Neutrophil (primary cell): ENCODE results near the gene TKTL2.

Source experiments
- H3K27ac ChIP-seq: fragments of 200-600 bp; sonication (generic); 2 replicates; pipeline ENCODE4 v1.5.1; 2016; ENCODE audit warnings: mild to moderate bottlenecking, moderate library complexity
- H3K27me3 ChIP-seq: fragments of 200-600 bp; sonication (generic); 2 replicates; pipeline ENCODE4 v1.6.0; 2016; ENCODE audit warnings: mild to moderate bottlenecking
- H3K36me3 ChIP-seq: fragments of 200-600 bp; sonication (generic); 2 replicates; pipeline ENCODE4 v1.5.1; 2017
- H3K4me1 ChIP-seq, 2 experiments: fragments of 200-600 bp in 1 of 2; sonication (generic) in 1 of 2; 1 replicate in 1 of 2; 2 replicates in 1 of 2; pipeline versions ENCODE4 v1.5.1 to v1.6.1; 2013 to 2016; ENCODE audit warnings: low read depth in 1 of 2, low read length in 1 of 2, mild to moderate bottlenecking in 1 of 2, moderate library complexity in 1 of 2; ENCODE audit not compliant: control insufficient read depth in 1 of 2, insufficient read depth in 1 of 2
- H3K4me3 ChIP-seq, 2 experiments: fragments of 200-600 bp in 1 of 2; sonication (generic) in 1 of 2; 1 replicate in 1 of 2; 2 replicates in 1 of 2; pipeline ENCODE4 v1.5.1; 2013 to 2016; ENCODE audit warnings: low read depth in 1 of 2, low read length in 1 of 2, mild to moderate bottlenecking in 1 of 2, moderate library complexity in 1 of 2
- H3K9me3 ChIP-seq: fragments of 200-600 bp; sonication (generic); 2 replicates; pipeline ENCODE4 v1.5.1; 2016
- TF ChIP-seq, protein P1 (sequence below): fragments of 200-600 bp; sonication (generic); IDR thresholded peaks from 2 replicates; pipeline ENCODE4 v1.5.1; 2016; ENCODE audit warnings: antibody characterized with exemption

Gene TKTL2

DNA sequence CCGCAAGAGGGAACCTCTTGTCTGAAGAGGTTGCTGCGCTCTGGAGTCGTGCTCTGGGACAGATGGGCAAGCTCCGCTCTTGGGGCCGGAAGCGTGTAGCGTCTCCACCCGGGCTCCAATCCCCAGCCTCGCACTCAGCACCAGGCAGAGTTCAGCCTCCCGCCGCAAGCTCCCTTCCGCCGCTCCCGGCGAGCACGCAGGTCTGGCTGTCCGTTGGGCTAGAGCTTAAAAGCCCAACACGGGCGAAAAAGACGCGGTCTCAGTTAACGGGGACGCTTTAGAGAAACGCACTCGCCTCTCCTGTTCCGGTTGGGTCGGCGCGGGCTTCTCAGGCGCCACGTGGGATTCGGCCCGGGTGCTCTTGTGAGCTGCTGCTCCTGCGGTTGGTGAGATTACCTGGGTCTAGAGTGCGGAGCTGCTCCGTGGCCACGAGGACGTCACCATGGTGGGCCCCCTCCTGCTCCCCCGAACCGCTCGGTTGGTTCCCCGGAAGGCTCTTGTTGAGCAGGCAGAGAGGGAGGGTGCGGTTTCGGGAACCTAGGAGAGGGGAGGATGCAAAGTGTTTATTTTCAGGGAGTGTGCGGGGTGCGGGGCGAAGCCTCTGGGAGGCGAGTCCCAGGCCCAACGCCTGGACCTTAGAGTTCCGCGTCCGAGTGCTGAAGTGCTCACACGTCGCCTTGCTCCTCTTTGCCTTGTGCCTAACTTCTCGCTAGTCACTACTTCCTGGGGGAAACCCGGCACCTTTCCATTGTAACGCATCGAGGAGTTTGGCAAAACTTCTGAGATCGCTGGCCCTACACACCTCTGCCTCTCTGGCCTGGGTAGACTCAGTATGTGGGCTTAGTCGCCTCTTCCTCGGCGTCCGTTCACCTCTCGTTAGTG, 21.0 kb upstream of the TKTL2 start, which contains the start of gene TMA16:
Gene TMA16 (plus strand): TSS at position 331 of the 882 bp plus-strand sequence. CDS start 112 bp downstream, at position 443.
- Histone ChIP-seq H3K4me1 (peaks cover 0 to 8% of the 10 kb centered on the region in 2 experiments), H3K27me3 (no peaks in the 10 kb centered on the region), H3K9me3 (no peaks in the 10 kb centered on the region), H3K27ac (peak within 1 kb of the TSS; percentile 72), H3K36me3 (no peaks in the 10 kb centered on the region), H3K4me3 (peak within 1 kb of the TSS; percentile 68)
- TF ChIP-seq, protein P1, sequence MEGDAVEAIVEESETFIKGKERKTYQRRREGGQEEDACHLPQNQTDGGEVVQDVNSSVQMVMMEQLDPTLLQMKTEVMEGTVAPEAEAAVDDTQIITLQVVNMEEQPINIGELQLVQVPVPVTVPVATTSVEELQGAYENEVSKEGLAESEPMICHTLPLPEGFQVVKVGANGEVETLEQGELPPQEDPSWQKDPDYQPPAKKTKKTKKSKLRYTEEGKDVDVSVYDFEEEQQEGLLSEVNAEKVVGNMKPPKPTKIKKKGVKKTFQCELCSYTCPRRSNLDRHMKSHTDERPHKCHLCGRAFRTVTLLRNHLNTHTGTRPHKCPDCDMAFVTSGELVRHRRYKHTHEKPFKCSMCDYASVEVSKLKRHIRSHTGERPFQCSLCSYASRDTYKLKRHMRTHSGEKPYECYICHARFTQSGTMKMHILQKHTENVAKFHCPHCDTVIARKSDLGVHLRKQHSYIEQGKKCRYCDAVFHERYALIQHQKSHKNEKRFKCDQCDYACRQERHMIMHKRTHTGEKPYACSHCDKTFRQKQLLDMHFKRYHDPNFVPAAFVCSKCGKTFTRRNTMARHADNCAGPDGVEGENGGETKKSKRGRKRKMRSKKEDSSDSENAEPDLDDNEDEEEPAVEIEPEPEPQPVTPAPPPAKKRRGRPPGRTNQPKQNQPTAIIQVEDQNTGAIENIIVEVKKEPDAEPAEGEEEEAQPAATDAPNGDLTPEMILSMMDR = no peak

- H3K9me3 ChIP-seq = no peaks in the 10 kb centered on the region
Measured at GRCh38 chr4:163493643-163494359, 20.2 kb upstream of the TKTL2 start.

DNA sequence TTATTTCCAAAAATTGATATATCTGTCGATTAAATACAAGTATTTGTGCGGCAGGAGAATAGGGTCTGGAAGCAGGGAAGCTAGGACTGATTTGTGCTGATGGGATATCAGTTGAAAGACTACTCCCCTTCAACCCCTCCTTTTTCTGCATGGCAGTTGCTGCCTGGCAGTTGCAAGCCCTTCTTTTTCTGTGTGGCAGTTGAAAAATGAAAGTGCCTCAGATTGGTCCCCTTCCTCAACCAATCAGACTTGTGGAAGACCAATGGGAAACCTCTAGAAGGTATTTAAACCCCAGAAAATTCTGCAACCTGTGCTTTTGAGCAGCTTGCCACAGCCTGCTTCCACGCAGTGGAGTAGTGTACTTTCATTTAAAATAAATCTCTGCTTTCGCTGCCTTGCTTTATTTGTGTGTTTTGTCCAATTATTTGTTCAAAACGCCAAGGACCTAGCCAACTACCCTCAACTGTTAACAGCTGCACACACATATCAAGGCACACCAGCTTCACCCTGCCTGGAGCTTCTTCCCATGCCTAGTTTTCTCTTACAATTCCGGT, 19.5 kb upstream of the TKTL2 start:
- Histone ChIP-seq H3K36me3 (no peaks in the 10 kb centered on the region), H3K4me3 (no peak overlapping the region), H3K4me1 (peaks cover 0 to 8% of the 10 kb centered on the region in 2 experiments), H3K27me3 (no peaks in the 10 kb centered on the region), H3K27ac (peak overlapping the region; percentile 38), H3K9me3 (no peaks in the 10 kb centered on the region)
- TF ChIP-seq, protein P1 = no peak

More at GRCh38 chr4:163493643-163494359, 20.2 kb upstream of the TKTL2 start:
- H3K27ac ChIP-seq = peak overlapping the region; percentile 72
- TF ChIP-seq, protein P1 = no peak
- peaks cover 0 to 8% of the 10 kb centered on the region in 2 experiments for H3K4me1 ChIP-seq
- H3K27me3 ChIP-seq = no peaks in the 10 kb centered on the region
- peak overlapping the region; percentile 68 for H3K4me3 ChIP-seq
- no peaks in the 10 kb centered on the region for H3K36me3 ChIP-seq

DNA sequence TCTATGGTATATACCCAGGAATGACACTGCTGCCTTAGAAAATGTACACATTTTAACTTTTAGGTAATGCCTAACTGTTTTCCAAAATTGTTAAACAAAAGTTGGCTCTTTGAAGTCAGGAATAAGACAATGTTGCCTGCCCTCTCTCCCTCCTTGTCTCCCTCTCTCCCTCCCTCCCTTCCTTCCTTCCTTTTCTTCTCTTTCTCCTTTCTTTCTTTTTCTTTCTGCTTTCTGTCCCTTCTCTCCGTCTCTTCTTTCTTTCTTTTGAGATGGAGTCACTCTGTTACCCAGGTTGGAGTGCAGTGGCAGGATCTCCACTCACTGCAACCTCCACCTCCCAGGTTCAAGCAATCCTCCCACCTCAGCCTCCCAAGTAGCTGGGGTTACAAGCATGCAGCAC, 16.4 kb upstream of the TKTL2 start:
- TF ChIP-seq, protein P1 = no peak
- no peaks in the 10 kb centered on the region for H3K9me3 ChIP-seq
- no peaks in the 10 kb centered on the region for H3K36me3 ChIP-seq
- no peaks in the 10 kb centered on the region for H3K27me3 ChIP-seq
- H3K4me1 ChIP-seq = peaks cover 0 to 3% of the 10 kb centered on the region in 2 experiments
- no peak overlapping the region for H3K4me3 ChIP-seq
- no peak overlapping the region for H3K27ac ChIP-seq

DNA sequence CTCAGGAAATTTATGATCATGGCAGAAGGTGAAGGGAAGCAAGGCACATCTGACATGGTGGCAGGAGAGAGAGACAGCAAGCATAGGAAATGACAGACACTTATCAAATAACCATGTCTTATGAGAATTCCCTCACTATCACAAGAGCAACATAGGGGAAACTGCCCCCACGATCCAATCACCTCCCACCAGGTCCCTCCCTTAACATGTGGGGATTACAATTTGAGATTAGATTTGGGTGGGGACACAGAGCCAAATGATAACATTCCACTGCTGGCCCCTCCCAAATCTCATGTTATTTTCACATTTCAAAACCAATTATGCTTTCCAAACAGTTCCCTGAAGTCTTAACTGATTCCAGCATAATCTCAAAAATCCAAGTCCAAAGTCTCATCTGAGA, 12.8 kb upstream of the TKTL2 start:
- no peak overlapping the region for H3K27ac ChIP-seq
- H3K4me3 ChIP-seq = no peak overlapping the region
- no peaks in the 10 kb centered on the region for H3K27me3 ChIP-seq
- no peaks in the 10 kb centered on the region for H3K36me3 ChIP-seq
- peaks cover 13 to 20% of the 10 kb centered on the region in 2 experiments for H3K4me1 ChIP-seq
- no peaks in the 10 kb centered on the region for H3K9me3 ChIP-seq
- TF ChIP-seq, protein P1 = no peak
